ENCODE results near the gene MRPL21. TPM values are rescaled to one million over a fixed set of nuclear protein-coding genes. Genes with fewer than 3 reads are reported as not detected.

MRPL21 gene
- total RNA-seq, 1 donor from 2014 or later = 69.1 TPM

- FAIRE-seq = no peak
- no peak overlapping the region for H3K4me3 Mint-ChIP-seq (ENCODE audit: unreplicated experiment)
- H3K4me1 Mint-ChIP-seq (ENCODE audit: low read depth, unreplicated experiment) = peaks cover 9% of the 10 kb centered on the region
- TF ChIP-seq EZH2 (IDR thresholded peaks at IDR 0.05; ENCODE audit: insufficient read depth, low read length) (no peak), CTCF (IDR thresholded peaks at IDR 0.05; ENCODE audit: insufficient read depth, low read depth, low read length) (no peak)
- Histone ChIP-seq H3K27ac (ENCODE audit: low read depth, low read length) (no peak overlapping the region), H3K4me1 (ENCODE audit: insufficient read depth, low read length) (no peaks in the 10 kb centered on the region), H4K20me1 (ENCODE audit: insufficient read depth, low read length) (peaks cover 8% of the 10 kb centered on the region), H3K4me3 (ENCODE audit: insufficient read depth, low read depth, low read length) (no peak overlapping the region), H3K9me3 (ENCODE audit: insufficient read depth, low read depth, low read length) (no peaks in the 10 kb centered on the region), H3K9ac (ENCODE audit: low read length) (no peak overlapping the region), H3K4me2 (ENCODE audit: low read length) (no peak overlapping the region), H3K36me3 (ENCODE audit: insufficient read depth, low read length) (peaks cover 11% of the 10 kb centered on the region), H3K27me3 (ENCODE audit: insufficient read depth, low read length) (no peaks in the 10 kb centered on the region), H2AFZ (ENCODE audit: low read depth, low read length) (no peak overlapping the region), H3K79me2 (ENCODE audit: insufficient read depth, low read length) (no peaks in the 10 kb centered on the region)
- peaks cover 28% of the 10 kb centered on the region for H3K36me3 Mint-ChIP-seq (ENCODE audit: low read depth, unreplicated experiment)
- H3K27me3 Mint-ChIP-seq (ENCODE audit: low read depth, unreplicated experiment) = no peaks in the 10 kb centered on the region
- no peak for DNase-seq (ENCODE audit: low read depth)
- no peak overlapping the region for H3K27ac Mint-ChIP-seq (ENCODE audit: unreplicated experiment)
- H3K9me3 Mint-ChIP-seq (ENCODE audit: unreplicated experiment) = peaks cover 2% of the 10 kb centered on the region
Measured at GRCh38 chr11:68932358-68932757, 28.7 kb upstream of the MRPL21 start.

- peaks cover 13% of the 10 kb centered on the region for H3K4me1 Mint-ChIP-seq (ENCODE audit: low read depth, unreplicated experiment)
- FAIRE-seq (no peak), DNase-seq (ENCODE audit: low read depth) (no peak)
- no peaks in the 10 kb centered on the region for H3K4me1 ChIP-seq (ENCODE audit: insufficient read depth, low read length)
- no peaks in the 10 kb centered on the region for H3K27me3 Mint-ChIP-seq (ENCODE audit: low read depth, unreplicated experiment)
- peaks cover 11% of the 10 kb centered on the region for H3K36me3 ChIP-seq (ENCODE audit: insufficient read depth, low read length)
- no peak overlapping the region for H3K9ac ChIP-seq (ENCODE audit: low read length)
- H3K4me3 ChIP-seq (ENCODE audit: insufficient read depth, low read depth, low read length) = no peak overlapping the region
- peaks cover 32% of the 10 kb centered on the region for H3K36me3 Mint-ChIP-seq (ENCODE audit: low read depth, unreplicated experiment)
- no peak overlapping the region for H3K4me2 ChIP-seq (ENCODE audit: low read length)
- H3K9me3 ChIP-seq (ENCODE audit: insufficient read depth, low read depth, low read length) = peaks cover 1% of the 10 kb centered on the region
- H2AFZ ChIP-seq (ENCODE audit: low read depth, low read length) = no peak overlapping the region
- peaks cover 6% of the 10 kb centered on the region for H3K9me3 Mint-ChIP-seq (ENCODE audit: unreplicated experiment)
- no peaks in the 10 kb centered on the region for H3K27me3 ChIP-seq (ENCODE audit: insufficient read depth, low read length)
- no peak for TF ChIP-seq CTCF (IDR thresholded peaks at IDR 0.05; ENCODE audit: insufficient read depth, low read depth, low read length)
- TF ChIP-seq EZH2 (IDR thresholded peaks at IDR 0.05; ENCODE audit: insufficient read depth, low read length) = no peak
- no peaks in the 10 kb centered on the region for H3K79me2 ChIP-seq (ENCODE audit: insufficient read depth, low read length)
- no peak overlapping the region for H3K27ac ChIP-seq (ENCODE audit: low read depth, low read length)
- H3K4me3 Mint-ChIP-seq (ENCODE audit: unreplicated experiment) = no peak overlapping the region
- peaks cover 10% of the 10 kb centered on the region for H4K20me1 ChIP-seq (ENCODE audit: insufficient read depth, low read length)
- peak overlapping the region; percentile 53 for H3K27ac Mint-ChIP-seq (ENCODE audit: unreplicated experiment)
Measured at GRCh38 chr11:68931911-68932310, 28.3 kb upstream of the MRPL21 start.

GRCh38 chr11:68930991-68931855 is 27.6 kb upstream of the MRPL21 start:
- H3K4me3 Mint-ChIP-seq (ENCODE audit: unreplicated experiment) = no peak overlapping the region

More at GRCh38 chr11:68930991-68931855, 27.6 kb upstream of the MRPL21 start:
- no peaks in the 10 kb centered on the region for H3K4me1 ChIP-seq (ENCODE audit: insufficient read depth, low read length)
- no peak overlapping the region for H2AFZ ChIP-seq (ENCODE audit: low read depth, low read length)
- no peaks in the 10 kb centered on the region for H3K79me2 ChIP-seq (ENCODE audit: insufficient read depth, low read length)
- TF ChIP-seq CTCF (IDR thresholded peaks at IDR 0.05; ENCODE audit: insufficient read depth, low read depth, low read length) (no peak), EZH2 (IDR thresholded peaks at IDR 0.05; ENCODE audit: insufficient read depth, low read length) (no peak)
- H3K9ac ChIP-seq (ENCODE audit: low read length) = no peak overlapping the region
- Mint-ChIP-seq H3K36me3 (ENCODE audit: low read depth, unreplicated experiment) (peaks cover 37% of the 10 kb centered on the region), H3K27me3 (ENCODE audit: low read depth, unreplicated experiment) (no peaks in the 10 kb centered on the region), H3K4me1 (ENCODE audit: low read depth, unreplicated experiment) (peaks cover 13% of the 10 kb centered on the region), H3K9me3 (ENCODE audit: unreplicated experiment) (peaks cover 8% of the 10 kb centered on the region), H3K27ac (ENCODE audit: unreplicated experiment) (peak overlapping the region; percentile 53)
- peaks cover 3% of the 10 kb centered on the region for H3K9me3 ChIP-seq (ENCODE audit: insufficient read depth, low read depth, low read length)
- no peak overlapping the region for H3K27ac ChIP-seq (ENCODE audit: low read depth, low read length)
- H4K20me1 ChIP-seq (ENCODE audit: insufficient read depth, low read length) = peaks cover 10% of the 10 kb centered on the region
- FAIRE-seq (no peak), DNase-seq (ENCODE audit: low read depth) (no peak)
- no peak overlapping the region for H3K4me3 ChIP-seq (ENCODE audit: insufficient read depth, low read depth, low read length)
- no peaks in the 10 kb centered on the region for H3K27me3 ChIP-seq (ENCODE audit: insufficient read depth, low read length)
- H3K36me3 ChIP-seq (ENCODE audit: insufficient read depth, low read length) = peaks cover 15% of the 10 kb centered on the region
- no peak overlapping the region for H3K4me2 ChIP-seq (ENCODE audit: low read length)

Measured in astrocyte (in vitro differentiated cells and primary cell).